ENCODE data around the gene PLEKHA3.
"Not testable (repeated sequence)": the region's sequence is repeated elsewhere in the genome, so short reads cannot be mapped to it uniquely, and the experiment has no call there.

The PLEKHA3 gene

DNA sequence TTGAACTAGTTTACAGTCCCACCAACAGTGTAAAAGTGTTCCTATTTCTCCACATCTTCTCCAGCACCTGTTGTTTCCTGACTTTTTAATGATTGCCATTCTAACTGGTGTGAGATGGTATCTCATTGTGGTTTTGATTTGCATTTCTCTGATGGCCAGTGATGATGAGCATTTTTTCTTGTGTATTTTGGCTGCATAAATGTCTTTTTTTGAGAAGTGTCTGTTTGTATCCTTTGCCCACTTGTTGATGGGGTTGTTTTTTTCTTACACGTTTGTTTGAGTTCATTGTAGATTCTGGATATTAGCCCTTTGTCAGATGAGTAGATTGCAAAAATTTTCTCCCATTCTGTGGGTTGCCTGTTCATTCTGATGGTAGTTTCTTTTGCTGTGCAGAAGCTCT, 45.2 kb downstream of the PLEKHA3 start:
- not testable (repeated sequence) for DNase-seq

DNA sequence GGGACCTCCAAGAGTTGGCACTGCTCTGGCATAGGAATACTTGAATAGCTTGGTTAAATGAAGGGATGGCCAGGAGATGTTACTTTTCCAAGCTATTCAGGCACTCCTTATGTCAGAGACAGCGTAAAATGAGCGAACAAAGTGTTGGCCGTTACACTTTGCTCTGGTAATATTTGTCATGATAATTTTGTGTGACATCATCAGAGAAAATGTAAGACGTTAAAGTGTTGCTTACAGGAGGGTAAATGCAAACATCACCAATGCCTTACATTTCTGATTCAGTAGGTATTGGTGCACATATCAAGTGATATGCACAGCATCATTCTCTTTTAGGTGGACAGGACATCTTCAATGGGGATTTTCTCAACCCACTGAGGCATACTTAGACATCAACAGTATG, 46.0 kb downstream of the PLEKHA3 start:
- DNase-seq = no peak

DNA sequence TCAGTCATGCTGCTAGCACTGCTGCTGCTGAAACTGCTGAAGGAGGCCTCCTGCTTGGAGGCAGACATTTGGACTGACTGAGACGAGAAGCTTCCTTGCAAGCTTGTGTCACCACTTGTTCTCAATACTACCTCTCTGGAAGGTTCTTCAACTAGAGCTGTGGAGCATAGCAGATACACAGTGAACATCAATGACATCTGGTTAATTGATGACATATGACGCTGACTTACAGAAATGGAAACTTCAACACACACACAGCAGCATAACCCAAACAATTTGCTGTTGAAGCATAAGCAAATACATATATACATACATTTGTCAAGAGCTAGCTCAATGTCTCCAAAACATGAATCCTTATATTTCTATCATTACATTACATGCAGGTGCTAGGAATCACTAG, 47.3 kb downstream of the PLEKHA3 start:
- DNase-seq = no peak

DNA sequence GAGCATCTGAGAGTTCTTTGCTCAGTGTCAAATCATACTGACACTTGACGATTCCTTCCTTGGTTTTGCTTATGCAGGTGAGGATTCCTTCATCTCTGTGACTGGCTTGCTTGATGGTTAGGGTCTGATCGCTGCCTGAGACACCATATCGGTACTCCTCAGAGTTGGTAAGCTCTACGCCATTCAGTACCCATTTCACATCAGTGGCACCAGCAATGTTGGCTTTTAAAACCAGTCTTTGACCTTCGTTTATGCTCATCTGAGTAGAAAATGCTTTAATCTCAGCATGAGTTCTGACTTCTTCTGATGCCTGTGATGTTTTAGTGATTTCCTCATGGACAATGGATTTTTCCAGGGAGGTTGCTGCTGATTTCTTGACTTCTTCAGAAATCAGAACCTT, 48.4 kb downstream of the PLEKHA3 start:
- DNase-seq = no peak

DNA sequence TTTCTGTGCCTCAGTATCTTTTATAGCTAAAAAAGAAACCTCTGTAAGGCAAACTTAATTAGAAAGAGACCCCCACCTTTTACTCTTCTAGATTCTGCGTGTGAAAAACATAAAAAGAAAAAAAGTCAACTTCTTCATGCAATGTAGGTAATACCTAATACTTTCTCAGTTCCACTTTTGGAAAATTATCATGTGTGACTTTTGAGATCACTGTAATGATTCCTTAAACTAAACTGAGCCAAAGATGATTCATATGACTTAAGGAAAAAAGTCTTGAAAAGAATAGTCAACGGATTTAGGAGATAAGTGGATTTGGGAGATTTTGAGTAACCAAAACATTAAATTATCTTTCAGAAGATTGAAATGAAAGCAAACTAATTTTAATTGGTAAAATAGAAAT, 48.9 kb downstream of the PLEKHA3 start:
- no peak for DNase-seq

DNA sequence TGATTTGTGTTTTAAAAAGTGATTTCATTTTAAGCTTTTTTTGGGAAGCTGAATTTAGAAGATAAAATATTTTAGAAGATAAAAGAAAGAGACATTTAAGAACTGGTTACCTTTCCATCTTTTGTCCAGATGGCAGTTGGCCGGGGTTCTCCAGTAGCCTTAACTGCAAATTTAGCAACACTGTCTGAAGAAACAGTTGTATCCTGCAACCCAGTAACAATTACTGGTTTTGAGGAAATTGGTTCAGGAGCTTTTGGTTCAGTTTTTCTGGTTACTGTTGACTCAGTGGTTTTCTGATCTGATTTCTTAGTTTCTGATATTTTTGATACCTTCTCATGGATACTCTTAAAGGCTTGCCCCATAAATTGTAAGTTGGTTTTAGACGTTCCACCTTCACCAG, 49.9 kb downstream of the PLEKHA3 start:
- DNase-seq = no peak

DNA sequence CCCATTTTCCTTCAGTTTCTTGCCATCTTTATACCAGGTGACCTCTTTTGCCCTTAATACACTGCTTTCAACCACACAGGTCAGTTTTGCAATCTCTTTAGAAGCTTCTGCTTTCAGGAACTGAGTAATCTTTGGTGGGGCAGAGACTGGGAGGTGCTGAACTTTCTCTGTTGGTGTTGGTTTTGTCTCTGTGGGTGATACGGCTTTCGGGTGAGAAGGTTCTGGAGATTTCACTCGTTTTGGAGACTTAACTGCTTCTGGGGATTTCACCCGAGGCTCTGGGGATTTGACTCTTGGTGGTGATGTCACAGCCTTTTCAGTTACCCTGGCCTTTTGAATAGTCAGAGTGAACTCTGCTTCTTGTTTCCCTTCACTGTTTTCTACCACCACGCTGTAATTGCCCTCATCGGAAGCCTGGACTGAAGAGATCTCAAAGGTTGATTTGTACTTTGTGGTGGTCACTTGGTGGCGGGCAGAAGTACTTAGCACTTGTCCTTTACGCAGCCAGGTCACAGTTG, 50.4 kb downstream of the PLEKHA3 start:
- DNase-seq = no peak

DNA sequence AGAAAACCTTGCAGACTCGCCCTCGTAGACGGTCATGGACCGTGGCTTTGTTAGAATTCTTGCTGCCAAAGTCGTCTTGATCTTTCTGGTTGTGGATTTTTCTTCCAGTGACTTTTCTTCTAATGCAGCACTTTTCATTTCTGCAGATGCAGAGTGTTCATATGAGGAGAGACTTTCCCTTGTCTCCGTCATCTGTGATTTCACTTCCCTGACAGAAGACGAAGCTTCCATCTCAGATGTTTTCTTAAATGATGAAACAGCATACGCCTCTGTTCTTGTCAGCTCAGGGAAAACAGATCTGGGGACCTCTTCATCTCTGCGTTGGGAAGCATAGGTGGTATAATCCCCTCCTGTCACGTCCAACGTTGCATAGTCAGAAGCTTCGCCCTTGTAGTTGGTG, 50.9 kb downstream of the PLEKHA3 start:
- no peak for DNase-seq

DNA sequence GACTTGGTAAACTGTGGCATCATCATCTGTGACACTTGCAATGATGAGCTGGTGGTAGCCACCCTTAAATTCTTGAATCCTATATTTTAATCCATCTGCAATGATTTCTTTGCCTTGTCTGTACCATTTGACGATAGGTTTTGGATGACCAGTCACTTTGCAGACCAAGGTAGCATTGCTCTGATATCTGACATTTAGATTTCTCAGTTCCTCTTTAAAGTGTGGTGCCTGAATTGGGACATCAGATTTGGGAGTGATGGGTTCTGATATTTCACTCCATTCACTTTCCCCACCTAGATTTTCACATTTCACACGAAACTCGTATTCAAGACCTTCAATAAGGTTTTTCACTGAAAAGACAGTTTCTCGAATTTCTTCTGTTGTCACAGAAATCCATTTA, 55.8 kb downstream of the PLEKHA3 start:
- DNase-seq = no peak

DNA sequence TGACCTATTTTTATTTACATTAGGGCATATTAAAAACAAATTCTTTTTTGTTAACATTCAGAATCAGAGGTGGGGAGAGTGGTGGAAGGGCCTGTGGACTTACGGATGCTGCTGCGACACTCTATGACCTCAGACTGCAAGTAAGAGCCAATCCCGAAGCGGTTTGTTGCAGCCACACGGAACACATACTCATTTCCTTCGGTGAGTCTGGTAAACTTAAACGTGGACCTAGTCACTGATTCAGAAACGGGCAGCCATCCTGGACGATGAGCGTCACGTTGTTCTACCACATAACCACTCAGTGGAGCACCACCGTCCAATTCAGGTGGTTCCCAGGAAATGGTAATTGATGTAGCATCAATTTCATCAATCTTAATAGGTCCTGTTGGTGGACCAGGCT, 61.9 kb downstream of the PLEKHA3 start:
- no peak for DNase-seq

DNA sequence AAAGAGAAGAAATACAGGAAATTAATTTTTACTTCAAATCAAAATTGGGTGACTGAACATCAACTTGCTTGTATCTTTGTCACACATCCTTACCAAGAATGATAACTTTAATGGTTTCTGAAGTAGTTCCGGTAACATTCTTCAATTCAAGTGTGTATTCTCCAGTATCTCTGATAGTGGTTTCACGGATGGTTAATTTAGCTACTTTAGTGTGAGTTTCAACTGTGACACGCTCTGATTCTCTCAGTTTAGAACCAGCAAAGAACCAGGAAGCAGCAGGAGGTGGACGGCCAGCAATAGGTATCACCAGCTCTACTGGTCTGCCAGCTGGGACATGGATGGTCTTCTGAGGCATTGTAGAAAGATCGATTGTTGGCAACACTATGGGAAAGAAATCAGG, 62.3 kb downstream of the PLEKHA3 start:
- no peak for DNase-seq

DNA sequence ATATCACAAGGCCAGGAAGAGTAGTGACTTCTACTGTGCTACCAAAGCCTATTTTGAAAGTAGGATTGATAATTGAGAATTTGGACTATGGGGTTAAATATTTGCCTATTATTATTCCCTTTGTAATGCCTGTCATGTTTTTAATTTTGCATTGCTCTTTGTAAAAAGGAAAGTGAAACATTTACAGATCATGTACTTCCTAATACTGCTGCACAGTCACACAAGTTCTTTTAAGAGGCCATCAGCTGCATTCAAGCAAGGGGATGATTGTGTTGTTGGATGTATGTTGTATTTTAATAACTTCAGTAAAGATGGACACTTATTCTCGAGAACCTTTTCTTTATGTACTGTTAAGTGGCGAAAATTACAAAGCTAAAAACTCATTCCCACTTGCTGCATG, 70.1 kb downstream of the PLEKHA3 start:
- no peak for DNase-seq

DNA sequence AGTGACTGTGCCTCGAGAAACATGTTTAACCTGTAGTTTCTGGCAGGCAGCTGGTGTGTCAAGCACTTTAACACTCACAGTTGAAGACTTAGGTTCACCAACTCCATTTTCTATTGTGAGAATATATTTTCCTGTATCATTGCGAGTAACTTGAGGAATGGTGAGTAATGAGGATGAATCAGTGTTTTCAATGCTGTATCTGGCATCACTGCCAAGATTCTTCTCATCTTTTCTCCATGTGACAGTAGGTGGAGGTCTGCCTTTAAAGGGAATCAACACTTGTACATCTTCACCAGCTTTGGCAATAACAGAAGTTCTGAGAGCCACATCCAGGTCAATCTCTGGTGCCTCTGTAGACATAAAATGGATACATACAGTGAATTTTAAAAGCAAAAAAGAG, 72.8 kb downstream of the PLEKHA3 start:
- DNase-seq = no peak
